ENCODE results near the gene ZNF628.
"Not testable (repeated sequence)": the region's sequence is repeated elsewhere in the genome, so short reads cannot be mapped to it uniquely, and the experiment has no call there.

The ZNF628 gene

GRCh38 chr19:55476100-55476775 lies at the start of gene ZNF628:
ZNF628 (plus strand) TSS chr19:55476617; CDS start chr19:55479911, 3,294 bp downstream.
- DNase-seq (ENCODE audit: low spot score), result peak; percentile 99

GRCh38 chr19:55431183-55431582 lies 45.2 kb upstream of the ZNF628 start:
- DNase-seq (ENCODE audit: low spot score), result no peak

DNA sequence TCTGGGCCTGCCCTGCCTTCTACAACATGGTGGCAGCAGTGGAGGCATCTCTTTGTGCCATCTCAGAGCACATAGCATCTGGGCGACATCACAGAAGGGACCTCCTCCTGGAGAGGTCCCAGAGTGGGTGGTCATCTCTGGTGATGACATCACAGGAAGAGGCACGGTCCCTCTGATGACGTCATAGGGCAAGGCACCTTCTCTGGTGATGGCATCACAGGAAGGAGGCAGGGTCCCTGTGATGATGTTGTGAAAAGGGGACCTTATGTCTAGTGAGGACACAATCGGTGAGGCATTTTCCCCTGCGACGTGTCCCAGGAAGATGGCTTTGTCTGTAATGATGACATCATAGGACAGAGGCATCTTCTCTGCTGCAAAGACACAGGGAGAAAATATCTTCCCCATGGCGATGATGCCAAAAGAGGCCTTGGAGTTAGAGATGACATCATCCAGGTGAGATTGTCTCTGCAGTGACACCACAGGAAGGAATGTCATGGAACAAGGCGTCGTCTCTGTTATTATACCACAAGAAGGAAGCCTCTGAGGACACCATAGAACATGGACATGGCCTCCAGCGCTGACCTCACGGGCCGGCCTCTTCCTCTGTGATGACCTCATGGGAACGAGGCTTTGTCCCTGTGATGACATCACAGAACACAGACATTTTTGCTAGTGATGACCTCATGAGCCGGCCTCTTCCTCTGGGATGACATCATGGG lies 44.0 kb upstream of the ZNF628 start:
- no peak for DNase-seq (ENCODE audit: low spot score)

GRCh38 chr19:55433292-55433691 lies 43.1 kb upstream of the ZNF628 start:
- no peak for DNase-seq (ENCODE audit: low spot score)

- no peak for DNase-seq (ENCODE audit: low spot score)
These were observed 42.0 kb upstream of the ZNF628 start for GRCh38 chr19:55434356-55434919.

- DNase-seq (ENCODE audit: low spot score), result no peak
These were observed 41.4 kb upstream of the ZNF628 start for GRCh38 chr19:55435020-55435419.

DNA sequence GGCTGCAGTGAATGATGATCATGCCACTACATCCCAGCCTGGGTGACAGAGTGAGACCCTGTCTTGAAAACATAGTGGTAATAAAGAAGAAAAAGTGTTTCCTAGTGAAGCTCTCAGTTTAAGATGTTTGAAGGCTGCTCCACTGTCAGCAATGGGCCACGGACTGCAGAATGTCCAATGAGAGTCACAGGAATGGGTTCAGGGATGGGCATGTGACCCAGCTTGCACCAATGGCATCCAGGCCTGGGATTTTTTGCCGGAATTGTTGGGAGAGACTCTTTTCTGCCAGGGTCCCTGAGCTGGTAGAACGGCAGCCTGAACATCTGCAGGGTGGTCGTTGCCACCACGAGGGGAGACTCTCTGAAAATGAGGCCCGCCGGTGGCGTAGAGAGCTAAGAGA lies 39.6 kb upstream of the ZNF628 start:
- DNase-seq (ENCODE audit: low spot score), result no peak

- peak; percentile 33 for DNase-seq (ENCODE audit: low spot score)
These were observed 39.0 kb upstream of the ZNF628 start for GRCh38 chr19:55437410-55437809.

DNA sequence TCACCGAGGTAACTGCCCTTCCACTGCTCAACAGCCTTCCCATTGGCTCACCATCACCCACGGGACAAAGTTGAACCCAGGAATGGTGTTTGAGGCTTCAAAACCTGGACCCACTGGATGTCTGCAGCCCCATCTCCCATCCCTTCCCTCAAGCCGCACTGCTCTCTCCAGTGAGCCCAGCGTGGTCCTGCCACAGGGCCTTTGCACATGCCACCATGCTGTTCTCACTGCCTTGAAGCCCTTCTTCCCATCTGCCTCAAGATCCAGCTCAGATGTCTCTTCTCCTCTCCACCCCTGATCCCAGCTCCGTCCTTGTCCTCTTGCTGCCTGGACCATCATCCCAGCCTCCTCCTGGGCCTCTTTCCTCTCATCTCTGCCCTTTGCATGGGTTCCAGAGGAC lies 37.4 kb upstream of the ZNF628 start:
- DNase-seq (ENCODE audit: low spot score), result no peak

DNA sequence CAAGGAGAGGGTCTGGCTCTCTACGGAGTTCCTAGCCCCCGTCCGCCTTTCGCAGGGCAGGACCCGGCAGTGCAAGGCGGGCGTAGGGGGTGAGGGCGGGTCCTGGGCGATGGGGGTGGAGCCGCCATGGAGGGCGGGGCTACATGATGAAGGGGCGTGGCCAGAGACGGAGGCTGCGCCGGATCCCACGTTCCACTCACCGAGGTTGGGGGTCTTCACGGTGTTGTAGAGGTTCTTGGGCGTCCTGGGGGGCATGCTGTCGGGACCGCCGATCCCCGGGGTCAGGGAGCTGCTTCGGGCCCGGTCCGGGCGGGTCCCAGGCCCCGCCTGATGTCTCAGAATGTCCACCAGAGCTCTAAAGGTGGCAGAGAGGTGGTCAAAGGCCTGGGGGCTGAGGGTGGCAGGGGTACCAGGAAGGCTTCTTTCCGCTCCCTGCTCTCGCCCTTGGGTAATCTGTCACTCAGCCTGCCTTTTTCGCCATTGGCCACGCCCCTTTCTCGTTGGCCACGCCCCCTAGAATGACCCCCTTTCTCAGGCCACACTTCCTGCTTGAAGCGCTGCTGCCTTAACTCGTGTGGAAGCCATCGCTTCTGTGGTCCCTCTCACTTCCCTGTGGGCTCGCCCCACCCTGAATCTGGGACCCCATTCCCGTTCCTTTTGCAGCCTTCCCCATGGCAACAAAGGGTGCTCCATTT lies 35.9 kb upstream of the ZNF628 start:
- DNase-seq (ENCODE audit: low spot score), result no peak

DNA sequence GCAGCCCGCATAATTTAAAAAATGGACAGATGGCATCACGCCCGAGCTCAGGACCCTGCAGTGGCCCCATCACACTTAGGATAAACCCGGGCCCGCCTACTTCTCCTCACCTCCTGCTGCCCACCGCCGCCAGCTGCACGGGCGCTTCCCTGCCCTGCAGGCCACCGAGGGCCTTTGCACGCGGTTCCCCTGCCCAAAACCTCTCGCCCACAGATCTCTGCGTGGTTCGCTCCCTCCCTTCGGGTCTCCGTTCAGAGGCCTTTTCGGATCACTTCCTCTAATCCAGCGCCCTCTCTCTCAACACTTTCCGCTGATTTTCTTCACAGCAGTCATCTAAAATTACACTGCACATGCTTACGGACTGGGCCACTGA lies 35.1 kb upstream of the ZNF628 start:
- no peak for DNase-seq (ENCODE audit: low spot score)

DNA sequence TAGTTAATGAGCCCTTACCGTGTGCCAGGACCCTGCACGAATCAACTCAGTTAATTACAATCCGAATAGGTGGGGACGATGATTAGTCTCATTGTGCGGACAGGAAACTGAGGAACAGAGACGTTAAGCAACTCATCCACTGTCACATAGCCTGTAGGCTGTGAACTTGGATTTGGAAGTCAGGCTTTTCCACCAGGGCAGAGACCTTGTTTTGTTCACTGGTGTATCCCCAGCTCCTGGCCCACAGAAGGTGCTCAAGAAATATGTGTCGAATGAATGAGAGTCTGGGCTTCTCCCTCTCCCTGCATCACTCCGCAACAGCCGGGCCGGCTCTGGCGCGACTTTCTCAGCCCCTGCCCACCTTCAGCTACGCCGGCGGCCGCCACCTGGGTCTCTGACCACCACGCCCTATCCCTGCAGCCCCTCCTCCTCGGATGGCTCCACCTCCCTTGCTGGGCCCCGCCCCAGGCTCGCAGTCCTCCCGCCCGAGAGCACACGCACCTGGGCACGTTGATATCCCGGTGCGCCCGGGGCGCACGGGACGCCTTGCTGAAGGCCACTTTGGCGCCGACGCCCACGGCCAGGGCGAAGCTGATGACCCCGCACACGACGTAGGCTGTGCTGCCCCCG lies 34.6 kb upstream of the ZNF628 start:
- DNase-seq (ENCODE audit: low spot score), result no peak

- DNase-seq (ENCODE audit: low spot score), result peak; percentile 28
These were observed 34.0 kb upstream of the ZNF628 start for GRCh38 chr19:55442372-55442961.

DNA sequence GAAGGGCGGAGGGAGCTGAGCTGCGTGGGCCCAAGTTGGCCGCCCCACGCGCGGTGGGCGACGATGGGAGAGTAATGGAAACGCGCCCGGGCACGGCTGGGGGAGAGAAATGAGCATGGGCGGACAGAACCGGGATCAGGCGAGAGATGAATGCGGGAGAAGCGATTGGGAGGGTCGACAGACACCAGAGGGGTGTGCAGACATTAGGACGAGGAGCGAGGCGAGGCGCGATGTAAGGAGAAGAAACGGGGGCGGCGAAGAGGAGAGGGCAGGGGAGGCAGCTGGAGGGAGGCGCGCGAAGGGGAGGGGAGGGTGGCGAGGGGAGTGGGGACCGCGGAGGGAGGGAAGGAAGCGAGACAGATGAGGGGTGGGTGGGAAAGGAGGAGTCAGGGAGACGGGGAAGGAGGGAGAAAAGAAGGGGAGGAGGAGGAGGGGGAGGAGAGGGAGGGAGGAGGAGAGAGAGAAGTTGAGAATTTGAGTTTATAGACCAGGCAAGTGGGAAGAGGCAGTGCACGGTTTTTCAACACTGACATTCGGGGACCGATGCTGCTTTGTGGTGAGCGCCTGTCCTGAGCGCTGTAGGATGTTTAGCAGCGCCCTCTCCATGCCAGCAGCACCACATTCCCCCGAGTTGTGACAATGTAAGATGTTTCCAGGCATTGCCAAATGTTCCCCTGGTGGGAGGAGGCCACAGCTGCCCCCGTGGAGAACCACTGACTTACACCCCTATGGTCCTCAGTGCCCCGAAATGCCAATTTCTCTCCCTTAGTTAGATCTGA lies 33.2 kb upstream of the ZNF628 start, which contains the start of gene SHISA7:
Gene SHISA7 (minus strand): TSS at position 256 of the 779 bp plus-strand sequence. CDS start 437 bp downstream, outside the sequence.
- DNase-seq (ENCODE audit: low spot score), result peak; percentile 82

DNA sequence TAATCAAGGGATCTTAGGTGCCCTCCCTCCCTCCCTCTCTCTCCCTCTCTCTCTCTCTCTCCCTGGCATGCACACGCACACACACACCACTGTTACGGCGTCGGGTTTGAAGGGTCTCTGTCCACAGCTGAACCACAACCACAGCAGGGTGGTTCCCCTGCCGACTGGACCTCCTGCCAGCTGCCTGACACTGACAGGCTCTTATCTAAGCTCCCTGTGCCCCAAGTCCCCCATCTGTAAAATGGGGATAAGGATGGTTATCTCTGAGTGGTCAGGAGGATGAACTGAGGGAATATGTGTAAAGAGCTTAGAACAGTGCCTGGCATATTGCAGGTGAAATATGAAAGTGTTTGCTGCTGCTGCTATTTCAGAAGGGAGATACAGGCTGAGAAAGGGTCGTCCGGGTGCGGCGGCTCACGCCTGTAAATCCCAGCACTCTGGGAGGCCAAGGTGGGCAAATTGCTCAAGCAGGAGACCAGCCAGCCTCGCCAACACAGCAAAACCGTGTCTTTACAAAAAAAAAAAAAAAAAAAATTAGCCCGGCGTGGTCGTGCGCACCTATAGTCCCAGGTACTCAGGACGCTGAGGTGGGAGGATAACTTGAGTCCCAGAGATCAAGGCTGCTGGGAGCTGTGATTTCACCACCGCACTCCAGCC lies 32.5 kb upstream of the ZNF628 start:
- DNase-seq (ENCODE audit: low spot score), result no peak

GRCh38 chr19:55444646-55445045 lies 31.8 kb upstream of the ZNF628 start:
- DNase-seq (ENCODE audit: low spot score), result no peak

GRCh38 chr19:55446060-55446459 lies 30.4 kb upstream of the ZNF628 start:
- DNase-seq (ENCODE audit: low spot score), result no peak

DNA sequence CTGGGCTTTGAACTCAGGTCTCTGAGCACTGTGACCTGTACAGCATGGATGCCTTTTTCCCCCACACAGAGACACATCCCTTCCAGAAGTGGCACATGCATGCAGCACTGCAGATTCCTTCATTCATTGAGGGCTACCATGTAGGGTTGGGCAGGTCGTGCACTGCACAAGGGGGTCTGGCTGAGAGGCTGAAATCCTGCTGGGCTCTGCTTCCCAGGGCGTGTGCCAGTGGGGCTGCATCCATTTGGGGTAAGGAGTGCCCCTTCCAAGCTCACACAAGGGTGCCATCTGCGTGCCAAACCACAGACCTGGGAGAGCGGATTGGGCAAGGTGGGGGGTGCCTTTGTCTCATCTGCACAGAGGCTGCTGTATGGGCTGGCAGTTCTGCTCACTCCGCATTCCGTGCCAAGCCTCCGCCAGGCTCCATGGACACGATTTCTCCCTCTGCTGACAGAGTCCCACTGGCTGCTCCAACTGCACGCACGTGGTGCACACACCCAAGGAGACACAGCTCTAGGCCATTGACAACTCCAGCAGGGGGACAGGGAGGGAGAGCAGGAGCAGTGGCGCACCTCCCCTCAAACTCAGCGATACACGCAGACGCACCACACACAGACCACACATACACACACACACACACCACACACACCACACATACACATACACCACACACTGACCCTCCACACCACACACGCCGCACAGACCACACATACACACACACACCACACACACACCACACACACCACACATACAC lies 28.8 kb upstream of the ZNF628 start:
- peak; percentile 88 for DNase-seq (ENCODE audit: low spot score)

- DNase-seq (ENCODE audit: low spot score), result not testable (repeated sequence)
These were observed 28.3 kb upstream of the ZNF628 start for GRCh38 chr19:55448175-55448490.

GRCh38 chr19:55449469-55449868 lies 26.9 kb upstream of the ZNF628 start:
- DNase-seq (ENCODE audit: low spot score), result no peak
